Left lung (tissue), 10 donors: ENCODE results near the gene SULT1A2. TPM values are rescaled to one million over a fixed set of nuclear protein-coding genes. Genes with fewer than 3 reads are reported as not detected.

Source experiments
- ATAC-seq: fragments of 200-7000 bp; cut with Tn5 transposase; one replicate; pipeline ENCODE4 v1.9.1; 2020; ENCODE audit warnings: moderate library complexity
- DNase-seq, 4 donors: peaks; one replicate each; pipeline ENCODE4 v3.0.0-alpha.2; 2013 to 2020
- H3K27ac ChIP-seq, 2 donors: fragments of 200-600 bp; sonication (generic) in 1 of 2; one replicate each; pipeline versions ENCODE4 v1.5.0 to v1.8.0; 2020 to 2021
- H3K27me3 ChIP-seq, 2 donors: fragments of 200-600 bp; sonication (generic) in 1 of 2; one replicate each; pipeline versions ENCODE4 v1.5.0 to v1.8.0; 2020 to 2021
- H3K36me3 ChIP-seq, 2 donors: fragments of 200-600 bp; sonication (generic) in 1 of 2; one replicate each; pipeline versions ENCODE4 v1.5.0 to v1.8.0; 2020 to 2021
- H3K4me1 ChIP-seq, 2 donors: fragments of 200-600 bp; one replicate each; pipeline ENCODE4 v1.8.0; 2021
- H3K4me3 ChIP-seq, 2 donors: fragments of 200-600 bp; sonication (generic) in 1 of 2; one replicate each; pipeline versions ENCODE4 v1.5.0 to v1.8.0; 2020 to 2021; ENCODE audit warnings: mild to moderate bottlenecking in 1 of 2
- H3K9me3 ChIP-seq, 2 donors: fragments of 200-600 bp; sonication (generic) in 1 of 2; one replicate each; pipeline versions ENCODE4 v1.5.0 to v1.8.0; 2020 to 2021
- CTCF ChIP-seq, 2 donors: fragments of 200-600 bp; sonication (generic) in 1 of 2; IDR thresholded peaks; one replicate each; pipeline versions ENCODE4 v1.5.0 to v1.8.0; 2021; ENCODE audit warnings: antibody characterized with exemption in 2 of 2
- intact Hi-C, 2 donors: fragments of 100-400 bp; cut with DNase I; formaldehyde crosslinking; loops; one replicate each; pipeline versions ENCODE4 v1.11.2 to v1.14.2; 2022
- polyA plus RNA-seq, 6 donors: library from polyadenylated mRNA; unstranded; fragments of 120-200 nt; gene quantifications; one replicate each; pipeline ENCODE4 v1.2.1, GENCODE V29; 2013; ENCODE audit not compliant: insufficient read length in 6 of 6
- total RNA-seq, 2 donors: library from RNA; stranded (reverse); fragmentation: NEBNext Ultra II Directional; extraction: Animal tissue kit (Norgen Biotek cat#: 25700); gene quantifications; one replicate each; pipeline ENCODE4 v1.2.1, GENCODE V29; 2021
- donor health status: DM: no; HTN: yes; CAD: no.
- donor health status: DM: no; HTN: no; CAD: no.

SULT1A2 gene
- total and polyA plus RNA-seq, 8 donors: 2.9 to 16.6 (median 3.8) TPM

GRCh38 chr16:28544998-28545397, 51.9 kb downstream of the SULT1A2 start:
- H3K27ac ChIP-seq: no peak overlapping the region
- ATAC-seq: no peak
- DNase-seq: no peak
- no peak overlapping the region for H3K4me3 ChIP-seq
- no peaks in the 10 kb centered on the region for H3K9me3 ChIP-seq
- intact Hi-C loops: no loop called here
- H3K36me3 ChIP-seq: no peaks in the 10 kb centered on the region
- no peaks in the 10 kb centered on the region for H3K27me3 ChIP-seq
- no peak for TF ChIP-seq CTCF (IDR thresholded peaks at IDR 0.05)
- H3K4me1 ChIP-seq: peaks cover 0 to 18% of the 10 kb centered on the region in 2 donors

GRCh38 chr16:28543072-28543471, 53.8 kb downstream of the SULT1A2 start:
- Histone ChIP-seq H3K9me3 (no peaks in the 10 kb centered on the region), H3K27ac (peak overlapping the region in 1 of 2 donors; percentile 75), H3K4me3 (no peak overlapping the region), H3K27me3 (no peaks in the 10 kb centered on the region), H3K36me3 (no peaks in the 10 kb centered on the region), H3K4me1 (peaks cover 0 to 24% of the 10 kb centered on the region in 2 donors)
- no peak for TF ChIP-seq CTCF (IDR thresholded peaks at IDR 0.05)
- ATAC-seq: peak; percentile 28
- peak in 1 of 4 donors; percentile 71 for DNase-seq
- intact Hi-C loops: no loop called here

GRCh38 chr16:28542646-28543045, 54.2 kb downstream of the SULT1A2 start:
- H3K4me3 ChIP-seq: no peak overlapping the region
- H3K27ac ChIP-seq: peak overlapping the region; percentile 53 to 75
- H3K27me3 ChIP-seq: no peaks in the 10 kb centered on the region
- ATAC-seq: no peak
- no peak for DNase-seq
- no peak for TF ChIP-seq CTCF (IDR thresholded peaks at IDR 0.05)
- intact Hi-C loops: no loop called here
- no peaks in the 10 kb centered on the region for H3K36me3 ChIP-seq
- H3K4me1 ChIP-seq: peaks cover 0 to 24% of the 10 kb centered on the region in 2 donors
- no peaks in the 10 kb centered on the region for H3K9me3 ChIP-seq

Other genes starting within 250 kb of the SULT1A2 start
- 1 to 10 TPM in 1 of 2 donors, under 1 TPM in 1; 0.76 to 4.7 TPM for gene NPIPB6, start 233.5 kb downstream of the SULT1A2 start, total RNA-seq
- gene NPIPB6, start 233.5 kb downstream of the SULT1A2 start, polyA plus RNA-seq: 1 to 10 TPM in 5 of 6 donors, under 1 TPM in 1; 0.89 to 2.9 (median 2.2) TPM
- 10 to 100 TPM; 10.6 to 42.2 TPM for gene EIF3CL, start 193.2 kb downstream of the SULT1A2 start, total RNA-seq
- 100 to 1,000 TPM in 2 of 6 donors, 10 to 100 TPM in 4; 48.6 to 107 (median 66.4) TPM for gene EIF3CL, start 193.2 kb downstream of the SULT1A2 start, polyA plus RNA-seq
- gene NPIPB7, start 124.7 kb downstream of the SULT1A2 start, total RNA-seq: not detected
- gene NPIPB7, start 124.7 kb downstream of the SULT1A2 start, polyA plus RNA-seq: under 1 TPM in 3 of 6 donors, not detected in 3; 0.18 to 0.41 (median 0.33) TPM
- 10 to 100 TPM; 57.5 to 72.8 TPM for gene CLN3, start 105.0 kb downstream of the SULT1A2 start, total RNA-seq
- 10 to 100 TPM; 22.1 to 29.0 (median 24.8) TPM for gene CLN3, start 105.0 kb downstream of the SULT1A2 start, polyA plus RNA-seq
- gene APOBR, start 102.4 kb downstream of the SULT1A2 start, total RNA-seq: 10 to 100 TPM in 1 of 2 donors, 1 to 10 TPM in 1; 6.2 to 22.9 TPM
- gene APOBR, start 102.4 kb downstream of the SULT1A2 start, polyA plus RNA-seq: 1 to 10 TPM; 1.0 to 1.7 (median 1.4) TPM
- under 1 TPM in 1 of 2 donors, not detected in 1; 0.94 TPM for gene IL27, start 90.2 kb downstream of the SULT1A2 start, total RNA-seq
- gene IL27, start 90.2 kb downstream of the SULT1A2 start, polyA plus RNA-seq: under 1 TPM in 1 of 6 donors, not detected in 5; 0.38 TPM
- gene NUPR1, start 58.1 kb downstream of the SULT1A2 start, total RNA-seq: 100 to 1,000 TPM; 141 to 142 TPM
- gene NUPR1, start 58.1 kb downstream of the SULT1A2 start, polyA plus RNA-seq: 10 to 100 TPM; 31.3 to 45.8 (median 35.4) TPM
- 10 to 100 TPM; 16.6 to 27.4 TPM for gene SGF29, start 43.1 kb downstream of the SULT1A2 start, total RNA-seq
- gene SGF29, start 43.1 kb downstream of the SULT1A2 start, polyA plus RNA-seq: 10 to 100 TPM; 12.1 to 29.8 (median 21.8) TPM
- gene SULT1A1, start 13.0 kb upstream of the SULT1A2 start, total RNA-seq: 10 to 100 TPM; 38.6 to 68.6 TPM
- gene SULT1A1, start 13.0 kb upstream of the SULT1A2 start, polyA plus RNA-seq: 10 to 100 TPM; 21.8 to 45.3 (median 34.4) TPM
- under 1 TPM; 0.16 to 0.38 TPM for gene NPIPB8, start 41.0 kb upstream of the SULT1A2 start, total RNA-seq
- 1 to 10 TPM; 1.1 to 6.0 (median 2.2) TPM for gene NPIPB8, start 41.0 kb upstream of the SULT1A2 start, polyA plus RNA-seq
- 100 to 1,000 TPM; 354 to 395 TPM for gene EIF3C, start 114.4 kb upstream of the SULT1A2 start, total RNA-seq
- gene EIF3C, start 114.4 kb upstream of the SULT1A2 start, polyA plus RNA-seq: 100 to 1,000 TPM; 273 to 478 (median 321) TPM
- 1 to 10 TPM; 1.2 to 1.5 TPM for gene NPIPB9, start 154.7 kb upstream of the SULT1A2 start, total RNA-seq
- gene NPIPB9, start 154.7 kb upstream of the SULT1A2 start, polyA plus RNA-seq: 1 to 10 TPM in 5 of 6 donors, under 1 TPM in 1; 0.47 to 4.5 (median 2.7) TPM
- gene ATXN2L, start 225.9 kb upstream of the SULT1A2 start, total RNA-seq: 100 to 1,000 TPM; 114 to 153 TPM
- gene ATXN2L, start 225.9 kb upstream of the SULT1A2 start, polyA plus RNA-seq: 100 to 1,000 TPM in 2 of 6 donors, 10 to 100 TPM in 4; 87.2 to 144 (median 98.4) TPM
- 100 to 1,000 TPM; 146 to 176 TPM for gene TUFM, start 249.3 kb upstream of the SULT1A2 start, total RNA-seq
- 100 to 1,000 TPM; 156 to 205 (median 170) TPM for gene TUFM, start 249.3 kb upstream of the SULT1A2 start, polyA plus RNA-seq